GM12864 (cell line): Measurements from ENCODE around the gene UNC13B.

ENCODE experiments used
- DNase-seq: peaks from one replicate; pipeline ENCODE4 v3.0.0-alpha.2; 2011; ENCODE audit warnings: low read depth
- H3K4me3 ChIP-seq: 2 replicates; pipeline ENCODE4 v1.5.1; 2011; ENCODE audit warnings: mild to moderate bottlenecking, low read depth, low read length, control low read depth
- CTCF ChIP-seq: IDR thresholded peaks from 2 replicates; pipeline ENCODE4 v1.5.1; 2011; ENCODE audit warnings: low read depth, mild to moderate bottlenecking, moderate library complexity, low read length, control low read depth, inconsistent platforms; ENCODE audit errors: missing control alignments

The UNC13B gene

GRCh38 chr9:35448496-35448895, 286.7 kb downstream of the UNC13B start:
- DNase-seq: no peak
- no peak overlapping the region for H3K4me3 ChIP-seq
- no peak for TF ChIP-seq CTCF

GRCh38 chr9:35452481-35452880, 290.7 kb downstream of the UNC13B start:
- peak; percentile 19 for TF ChIP-seq CTCF
- H3K4me3 ChIP-seq: no peak overlapping the region
- no peak for DNase-seq

GRCh38 chr9:35453786-35454185, 292.0 kb downstream of the UNC13B start:
- DNase-seq: no peak
- no peak for TF ChIP-seq CTCF
- no peak overlapping the region for H3K4me3 ChIP-seq
